Measurements from ENCODE around the gene DUS4L.

DUS4L gene

DNA sequence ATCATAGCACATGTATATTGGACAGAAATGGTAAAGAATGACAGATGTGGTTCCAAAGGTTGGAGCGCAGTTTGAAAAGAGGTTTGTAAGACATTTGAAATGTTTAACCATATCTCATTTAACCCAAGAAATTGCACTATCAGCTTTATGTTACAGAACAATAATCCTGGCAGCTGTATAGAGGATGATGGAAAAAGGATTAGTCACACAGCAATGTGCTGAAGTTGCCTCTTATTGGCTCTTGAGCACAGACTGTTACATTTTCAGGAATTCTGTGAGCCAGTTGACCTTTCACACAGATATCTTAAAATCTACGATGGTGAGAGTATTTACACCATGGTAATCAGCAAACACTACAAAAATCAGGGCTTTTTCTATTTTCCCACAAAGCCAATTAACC is 3.9 kb upstream of the DUS4L start:
- Histone ChIP-seq H3K4me3 (ENCODE audit: low read length in 2 of 2) (no peak overlapping the region), H3K27me3 (ENCODE audit: control insufficient read depth in 3 of 3, insufficient read depth in 3 of 3, low read depth in 1 of 3, low read length in 3 of 3) (no peaks in the 10 kb centered on the region), H3K4ac (ENCODE audit: low read length) (no peak overlapping the region), H3K9me3 (replicated peaks in 1 of 2; ENCODE audit: control insufficient read depth in 2 of 2, insufficient read depth in 1 of 2, low read depth in 1 of 2, low read length in 2 of 2) (no peaks in the 10 kb centered on the region), H3K14ac (ENCODE audit: low read length) (no peak overlapping the region), H3K27ac (replicated peaks; ENCODE audit: low read length) (no peak overlapping the region), H2BK5ac (ENCODE audit: low read length) (no peak overlapping the region), H3K4me2 (ENCODE audit: insufficient read depth, low read length, poor library complexity, severe bottlenecking) (no peak overlapping the region), H3K23ac (ENCODE audit: low read depth, low read length, poor library complexity) (no peak overlapping the region), H3K79me1 (ENCODE audit: low read depth, low read length) (no peaks in the 10 kb centered on the region), H3K4me1 (ENCODE audit: control insufficient read depth in 2 of 2, insufficient read depth in 1 of 2, low read depth in 1 of 2, low read length in 2 of 2) (peaks cover 0 to 3% of the 10 kb centered on the region in 2 donors), H2BK12ac (ENCODE audit: low read length) (no peak overlapping the region), H2BK15ac (ENCODE audit: low read length) (no peak overlapping the region), H3K9ac (ENCODE audit: low read depth, low read length, poor library complexity) (no peak overlapping the region), H3K36me3 (replicated peaks in 1 of 2; ENCODE audit: control insufficient read depth in 2 of 2, insufficient read depth in 2 of 2, low read length in 2 of 2) (peaks cover 0 to 31% of the 10 kb centered on the region in 2 donors), H2BK120ac (ENCODE audit: low read depth, low read length) (no peak overlapping the region), H3K18ac (ENCODE audit: low read length) (no peak overlapping the region), H2AK5ac (ENCODE audit: low read depth, low read length) (no peak overlapping the region), H4K91ac (ENCODE audit: low read depth, low read length, poor library complexity) (no peak overlapping the region), H2AFZ (ENCODE audit: low read length) (no peak overlapping the region), H4K8ac (ENCODE audit: low read depth, low read length) (no peak overlapping the region)
- WGBS, 2 donors (ENCODE audit: extremely low coverage in 2 of 2, insufficient read length in 2 of 2, insufficient replicate concordance in 1 of 2): no CpG with 5 or more reads among the region's 2 CpGs
- DNase-seq (ENCODE audit: low spot score): no peak

DNA sequence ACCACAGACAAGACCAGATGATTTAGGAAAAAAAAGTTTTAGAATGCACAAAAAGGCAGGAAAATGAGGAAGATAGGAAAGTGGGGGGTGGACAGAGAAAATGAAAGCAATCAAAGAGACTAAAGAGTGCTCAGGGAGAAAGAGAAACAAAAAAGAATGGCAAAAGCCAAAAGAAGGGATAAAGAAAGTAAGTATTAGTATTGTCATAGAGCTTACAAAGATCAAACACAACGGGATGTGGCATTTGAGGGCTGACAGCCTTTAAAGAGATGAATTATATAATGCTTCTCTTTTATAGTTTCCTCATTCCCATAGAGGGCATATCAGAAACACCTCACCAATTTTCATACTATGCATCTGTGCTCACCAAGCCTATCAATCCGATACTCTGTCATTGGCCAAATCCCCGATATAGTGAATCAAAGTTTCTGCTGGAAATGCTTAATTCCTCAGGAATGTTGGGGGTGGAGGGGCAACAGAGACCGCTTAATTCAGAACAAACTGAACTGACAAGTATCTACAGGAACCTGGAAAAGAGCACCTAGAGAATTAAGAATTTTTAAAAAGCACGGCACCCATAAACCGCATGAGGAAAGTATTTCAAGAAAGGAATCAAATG is 2.8 kb upstream of the DUS4L start:
- H2BK12ac ChIP-seq (ENCODE audit: low read length): no peak overlapping the region
- H4K8ac ChIP-seq (ENCODE audit: low read depth, low read length): no peak overlapping the region
- peaks cover 0 to 3% of the 10 kb centered on the region in 2 donors for H3K4me1 ChIP-seq (ENCODE audit: control insufficient read depth in 2 of 2, insufficient read depth in 1 of 2, low read depth in 1 of 2, low read length in 2 of 2)
- H2BK15ac ChIP-seq (ENCODE audit: low read length): no peak overlapping the region
- no peak overlapping the region for H3K23ac ChIP-seq (ENCODE audit: low read depth, low read length, poor library complexity)
- no peak overlapping the region for H3K9ac ChIP-seq (ENCODE audit: low read depth, low read length, poor library complexity)
- H3K79me1 ChIP-seq (ENCODE audit: low read depth, low read length): no peaks in the 10 kb centered on the region
- H3K18ac ChIP-seq (ENCODE audit: low read length): no peak overlapping the region
- peaks cover 0 to 21% of the 10 kb centered on the region in 2 donors for H3K36me3 ChIP-seq (replicated peaks in 1 of 2; ENCODE audit: control insufficient read depth in 2 of 2, insufficient read depth in 2 of 2, low read length in 2 of 2)
- no peak overlapping the region for H2BK120ac ChIP-seq (ENCODE audit: low read depth, low read length)
- peak overlapping the region; percentile 15 for H3K4me2 ChIP-seq (ENCODE audit: insufficient read depth, low read length, poor library complexity, severe bottlenecking)
- H2AFZ ChIP-seq (ENCODE audit: low read length): no peak overlapping the region
- H2AK5ac ChIP-seq (ENCODE audit: low read depth, low read length): no peak overlapping the region
- no peak for DNase-seq (ENCODE audit: low spot score)
- no peak overlapping the region for H2BK5ac ChIP-seq (ENCODE audit: low read length)
- no peak overlapping the region for H3K27ac ChIP-seq (replicated peaks; ENCODE audit: low read length)
- H3K27me3 ChIP-seq (ENCODE audit: control insufficient read depth in 3 of 3, insufficient read depth in 3 of 3, low read depth in 1 of 3, low read length in 3 of 3): no peaks in the 10 kb centered on the region
- WGBS, 2 donors (ENCODE audit: extremely low coverage in 2 of 2, insufficient read length in 2 of 2, insufficient replicate concordance in 1 of 2): no CpG with 5 or more reads among the region's 6 CpGs
- H3K14ac ChIP-seq (ENCODE audit: low read length): no peak overlapping the region
- H3K9me3 ChIP-seq (replicated peaks in 1 of 2; ENCODE audit: control insufficient read depth in 2 of 2, insufficient read depth in 1 of 2, low read depth in 1 of 2, low read length in 2 of 2): no peaks in the 10 kb centered on the region
- H3K4me3 ChIP-seq (ENCODE audit: low read length in 2 of 2): no peak overlapping the region
- H3K4ac ChIP-seq (ENCODE audit: low read length): no peak overlapping the region
- H4K91ac ChIP-seq (ENCODE audit: low read depth, low read length, poor library complexity): no peak overlapping the region

DNA sequence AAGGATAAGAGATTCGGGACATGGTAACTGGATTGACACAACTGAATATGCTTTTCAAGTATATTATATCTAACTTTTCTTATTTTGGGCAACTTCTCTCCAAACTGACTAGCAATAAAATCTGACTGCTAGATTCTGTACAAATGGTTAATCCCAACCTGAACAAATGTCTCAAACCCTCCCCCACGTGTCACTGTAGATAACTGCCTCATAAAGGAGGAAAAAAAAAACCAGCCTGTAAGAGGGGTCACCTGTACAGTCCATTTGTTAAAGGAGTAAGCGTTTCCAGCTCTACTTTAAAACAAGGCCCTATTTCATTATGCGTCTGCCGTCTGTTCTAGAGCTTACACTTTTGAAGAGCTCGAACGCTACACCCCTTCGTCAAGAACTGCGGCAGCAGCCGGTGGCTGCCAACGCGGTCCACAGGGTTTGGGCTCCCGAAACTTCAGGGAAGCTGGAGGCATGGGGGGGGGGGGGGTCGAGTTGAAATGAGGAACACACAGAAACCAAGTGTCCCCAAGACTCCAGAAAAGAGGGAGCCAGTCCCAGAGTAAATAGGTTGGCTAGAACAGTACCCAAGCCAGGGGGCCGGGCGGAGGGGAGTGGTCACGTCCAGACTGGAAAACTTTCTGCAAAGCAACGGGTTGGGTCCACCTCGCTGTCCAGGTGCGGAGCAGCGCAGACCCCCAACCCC is 543 bp upstream of the DUS4L start:
- no CpG with 5 or more reads among the region's 21 CpGs for WGBS, 2 donors (ENCODE audit: extremely low coverage in 2 of 2, insufficient read length in 2 of 2, insufficient replicate concordance in 1 of 2)
- Histone ChIP-seq H3K9me3 (replicated peaks in 1 of 2; ENCODE audit: control insufficient read depth in 2 of 2, insufficient read depth in 1 of 2, low read depth in 1 of 2, low read length in 2 of 2) (no peaks in the 10 kb centered on the region), H3K4ac (ENCODE audit: low read length) (no peak overlapping the region), H2AK5ac (ENCODE audit: low read depth, low read length) (no peak overlapping the region), H3K4me3 (ENCODE audit: low read length in 2 of 2) (peak overlapping the region; percentile 70 to 96), H2AFZ (ENCODE audit: low read length) (peak overlapping the region; percentile 93), H3K18ac (ENCODE audit: low read length) (peak overlapping the region; percentile 74), H3K23ac (ENCODE audit: low read depth, low read length, poor library complexity) (peak overlapping the region; percentile 96), H3K27ac (replicated peaks; ENCODE audit: low read length) (no peak overlapping the region), H3K79me1 (ENCODE audit: low read depth, low read length) (no peaks in the 10 kb centered on the region), H3K4me2 (ENCODE audit: insufficient read depth, low read length, poor library complexity, severe bottlenecking) (peak overlapping the region; percentile 47), H3K4me1 (ENCODE audit: control insufficient read depth in 2 of 2, insufficient read depth in 1 of 2, low read depth in 1 of 2, low read length in 2 of 2) (peaks cover 0 to 3% of the 10 kb centered on the region in 2 donors), H4K8ac (ENCODE audit: low read depth, low read length) (no peak overlapping the region), H3K14ac (ENCODE audit: low read length) (no peak overlapping the region), H2BK5ac (ENCODE audit: low read length) (peak overlapping the region; percentile 27), H4K91ac (ENCODE audit: low read depth, low read length, poor library complexity) (no peak overlapping the region), H2BK12ac (ENCODE audit: low read length) (no peak overlapping the region), H3K9ac (ENCODE audit: low read depth, low read length, poor library complexity) (peak overlapping the region; percentile 86), H2BK120ac (ENCODE audit: low read depth, low read length) (peak overlapping the region; percentile 10), H2BK15ac (ENCODE audit: low read length) (no peak overlapping the region), H3K36me3 (replicated peaks in 1 of 2; ENCODE audit: control insufficient read depth in 2 of 2, insufficient read depth in 2 of 2, low read length in 2 of 2) (peaks cover 0 to 18% of the 10 kb centered on the region in 2 donors), H3K27me3 (ENCODE audit: control insufficient read depth in 3 of 3, insufficient read depth in 3 of 3, low read depth in 1 of 3, low read length in 3 of 3) (no peaks in the 10 kb centered on the region)
- no peak for DNase-seq (ENCODE audit: low spot score)

- DNase-seq (ENCODE audit: low spot score): no peak
- WGBS, 2 donors (ENCODE audit: extremely low coverage in 2 of 2, insufficient read length in 2 of 2, insufficient replicate concordance in 1 of 2): no CpG with 5 or more reads among the region's 9 CpGs
- Histone ChIP-seq H3K4me3 (ENCODE audit: low read length in 2 of 2) (peak overlapping the region; percentile 70 to 96), H2BK12ac (ENCODE audit: low read length) (no peak overlapping the region), H3K18ac (ENCODE audit: low read length) (no peak overlapping the region), H3K27me3 (ENCODE audit: control insufficient read depth in 3 of 3, insufficient read depth in 3 of 3, low read depth in 1 of 3, low read length in 3 of 3) (no peaks in the 10 kb centered on the region), H3K36me3 (replicated peaks in 1 of 2; ENCODE audit: control insufficient read depth in 2 of 2, insufficient read depth in 2 of 2, low read length in 2 of 2) (peaks cover 0 to 27% of the 10 kb centered on the region in 2 donors), H3K9ac (ENCODE audit: low read depth, low read length, poor library complexity) (no peak overlapping the region), H2BK120ac (ENCODE audit: low read depth, low read length) (no peak overlapping the region), H3K9me3 (replicated peaks in 1 of 2; ENCODE audit: control insufficient read depth in 2 of 2, insufficient read depth in 1 of 2, low read depth in 1 of 2, low read length in 2 of 2) (no peaks in the 10 kb centered on the region), H3K79me1 (ENCODE audit: low read depth, low read length) (no peaks in the 10 kb centered on the region), H2AFZ (ENCODE audit: low read length) (peak overlapping the region; percentile 93), H3K23ac (ENCODE audit: low read depth, low read length, poor library complexity) (no peak overlapping the region), H2BK15ac (ENCODE audit: low read length) (no peak overlapping the region), H3K14ac (ENCODE audit: low read length) (no peak overlapping the region), H3K4me1 (ENCODE audit: control insufficient read depth in 2 of 2, insufficient read depth in 1 of 2, low read depth in 1 of 2, low read length in 2 of 2) (peaks cover 0 to 3% of the 10 kb centered on the region in 2 donors), H4K8ac (ENCODE audit: low read depth, low read length) (no peak overlapping the region), H3K4ac (ENCODE audit: low read length) (no peak overlapping the region), H3K27ac (replicated peaks; ENCODE audit: low read length) (no peak overlapping the region), H3K4me2 (ENCODE audit: insufficient read depth, low read length, poor library complexity, severe bottlenecking) (peak overlapping the region; percentile 82), H2AK5ac (ENCODE audit: low read depth, low read length) (no peak overlapping the region), H4K91ac (ENCODE audit: low read depth, low read length, poor library complexity) (no peak overlapping the region), H2BK5ac (ENCODE audit: low read length) (no peak overlapping the region)
Observed at GRCh38 chr7:107564553-107565298, 955 bp downstream of the DUS4L start.
